ENCODE data around the gene PRKCZ.

PRKCZ gene

DNA sequence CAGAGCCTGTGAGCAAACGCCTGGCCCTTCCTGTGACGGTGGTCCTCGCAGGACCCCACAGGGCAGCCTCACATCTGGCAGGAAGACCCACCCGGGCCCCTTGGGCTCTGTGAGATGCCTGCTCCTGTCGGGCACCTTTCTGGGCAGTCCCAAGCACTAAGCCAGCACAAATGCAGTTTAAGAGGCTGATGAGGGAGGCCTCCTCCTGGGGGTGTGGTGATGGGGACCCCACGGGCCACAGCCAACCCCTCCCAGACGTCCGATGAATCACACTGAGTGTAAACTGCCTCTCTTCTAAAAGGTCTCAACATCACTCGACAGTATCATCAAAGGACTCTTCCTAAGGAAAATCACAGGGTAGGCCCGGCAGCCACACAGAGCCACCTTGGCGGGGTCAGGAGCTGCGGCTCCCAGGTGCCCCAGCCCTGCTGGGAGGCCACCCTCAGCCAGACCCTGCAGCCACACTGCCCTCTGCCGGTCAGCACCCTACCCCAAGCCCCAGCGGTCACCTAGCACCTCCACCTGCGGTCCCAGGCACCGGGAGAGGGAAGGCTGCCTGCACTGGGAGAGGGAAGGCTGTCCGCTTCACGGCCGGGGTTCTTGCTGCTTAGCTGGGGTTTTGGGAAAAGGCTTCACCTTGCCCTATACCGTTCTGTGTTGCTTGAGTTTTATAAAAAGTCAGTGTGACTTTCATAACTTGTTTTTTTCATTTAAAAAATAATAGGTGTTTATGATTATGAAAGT lies 3.9 kb upstream of the PRKCZ start:
- no peak for DNase-seq (ENCODE audit: low read depth)

GRCh38 chr1:2046953-2047748 lies 3.1 kb upstream of the PRKCZ start:
- no peak for DNase-seq (ENCODE audit: low read depth)

- DNase-seq (ENCODE audit: low read depth), result no peak
Observed at GRCh38 chr1:2047749-2048729, 2.2 kb upstream of the PRKCZ start.

- no peak for DNase-seq (ENCODE audit: low read depth)
Observed at GRCh38 chr1:2049225-2049717, 940 bp upstream of the PRKCZ start.

- no peak for DNase-seq (ENCODE audit: low read depth)
Observed at GRCh38 chr1:2050461-2050792, 216 bp downstream of the PRKCZ start.

- no peak for DNase-seq (ENCODE audit: low read depth)
Observed at GRCh38 chr1:2050793-2051682, 827 bp downstream of the PRKCZ start.

- DNase-seq (ENCODE audit: low read depth), result no peak
Observed at GRCh38 chr1:2052054-2052679, 2.0 kb downstream of the PRKCZ start.

DNA sequence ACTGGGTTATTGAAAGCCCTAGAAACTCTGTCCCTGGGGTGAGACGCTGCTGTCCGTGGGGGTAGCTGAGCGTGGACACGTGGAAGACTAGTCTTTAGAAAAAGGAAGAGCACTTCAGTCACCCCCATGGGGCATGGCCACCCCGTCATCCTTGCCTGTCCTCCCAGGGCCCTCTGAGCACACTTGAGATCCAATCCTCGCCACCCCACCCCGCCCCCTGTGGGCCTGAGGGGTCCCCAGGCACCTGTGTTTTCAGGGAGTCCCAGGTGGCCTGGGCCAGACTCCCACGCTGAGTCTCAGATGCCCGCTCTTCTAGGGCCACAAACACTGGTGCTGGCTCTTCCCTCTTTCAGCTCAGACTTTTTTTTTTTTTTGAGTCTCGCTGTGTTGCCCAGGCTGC lies 2.5 kb downstream of the PRKCZ start:
- no peak for DNase-seq (ENCODE audit: low read depth)

DNA sequence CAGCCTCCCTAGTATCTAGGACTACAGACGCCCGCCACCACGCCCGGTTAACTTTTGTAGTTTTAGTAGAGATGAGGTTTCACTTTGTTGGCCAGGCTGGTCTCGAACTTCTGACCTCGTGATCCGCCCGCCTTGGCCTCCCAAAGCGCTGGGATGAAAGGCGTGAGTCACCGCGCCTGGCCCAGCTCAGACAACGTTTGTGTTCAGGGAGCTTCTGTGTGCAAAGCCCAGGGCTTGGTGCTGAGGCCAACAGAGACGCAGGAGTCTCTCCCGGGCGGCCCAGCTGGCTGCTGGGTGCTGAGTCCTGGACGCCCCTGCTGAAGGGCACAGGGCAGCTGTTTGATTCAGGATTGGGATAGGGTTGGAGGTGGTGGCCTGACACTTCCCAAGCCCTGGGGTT lies 3.0 kb downstream of the PRKCZ start:
- DNase-seq (ENCODE audit: low read depth), result no peak

GRCh38 chr1:2053784-2054376 lies 3.7 kb downstream of the PRKCZ start:
- DNase-seq (ENCODE audit: low read depth), result no peak

GRCh38 chr1:2054560-2054959 lies 4.3 kb downstream of the PRKCZ start:
- no peak for DNase-seq (ENCODE audit: low read depth)

- no peak for DNase-seq (ENCODE audit: low read depth)
Observed at GRCh38 chr1:2055911-2056575, 5.8 kb downstream of the PRKCZ start.

DNA sequence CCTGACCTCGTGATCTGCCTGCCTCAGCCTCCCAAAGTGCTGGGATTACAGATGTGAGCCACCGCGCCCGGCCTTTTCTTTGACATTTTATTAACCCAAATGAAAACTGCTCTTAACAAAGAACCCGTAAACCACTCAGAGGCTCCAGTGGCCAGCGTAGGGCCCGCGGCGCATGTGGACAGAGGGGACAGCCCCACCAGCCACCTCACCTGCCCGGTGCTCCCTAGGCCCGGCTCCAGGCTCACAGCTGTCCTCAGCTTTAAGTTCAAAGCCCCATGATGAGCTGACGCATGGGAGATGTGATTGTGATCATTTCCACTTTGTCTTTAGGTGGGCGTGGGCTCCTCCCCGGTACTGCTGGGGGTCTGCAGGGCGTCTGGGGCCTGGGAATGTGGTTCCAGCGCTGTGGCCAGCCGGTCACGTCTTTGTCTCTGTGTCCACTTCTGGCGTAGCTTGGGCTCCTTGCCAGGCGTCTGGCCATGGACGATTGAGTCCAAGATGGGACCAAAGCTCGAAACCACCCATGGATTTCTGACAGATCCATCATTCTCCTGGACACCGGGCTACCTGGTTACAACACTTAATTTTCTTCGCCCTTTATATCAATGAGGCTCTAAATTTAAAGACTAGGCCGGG lies 6.9 kb downstream of the PRKCZ start:
- DNase-seq (ENCODE audit: low read depth), result no peak

DNA sequence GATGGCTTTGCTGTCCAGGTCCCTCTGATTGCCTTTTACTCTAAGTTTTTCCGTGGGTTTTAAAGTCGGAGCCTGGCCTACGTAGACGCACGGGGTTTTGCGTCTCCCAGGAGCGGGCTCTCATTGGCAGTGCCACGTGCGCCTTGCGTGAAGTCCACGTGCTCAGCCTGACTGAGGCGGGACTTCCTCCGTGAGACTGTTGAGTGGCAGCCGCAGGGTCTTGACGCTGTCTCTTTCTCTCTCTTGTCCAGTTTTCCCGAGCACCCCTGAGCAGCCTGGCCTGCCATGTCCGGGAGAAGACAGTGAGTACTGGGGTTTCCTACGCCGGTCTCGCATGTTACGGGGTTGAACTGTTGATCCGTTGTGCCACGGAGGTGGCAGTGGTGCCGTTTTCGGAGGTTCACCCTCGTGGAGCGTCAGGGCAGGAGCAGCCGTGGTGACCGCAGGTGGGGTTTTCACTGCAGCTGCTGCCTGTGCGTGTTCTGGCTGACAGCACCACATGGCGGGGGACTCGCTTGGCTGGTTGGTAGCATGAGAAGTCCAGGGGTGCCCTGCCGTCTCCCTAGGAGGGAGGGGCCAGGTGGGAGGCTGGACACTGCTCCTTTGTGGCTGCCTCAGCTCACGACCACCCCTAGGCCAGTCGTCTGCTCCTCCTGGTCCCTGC lies 9.2 kb downstream of the PRKCZ start:
- DNase-seq (ENCODE audit: low read depth), result no peak

DNA sequence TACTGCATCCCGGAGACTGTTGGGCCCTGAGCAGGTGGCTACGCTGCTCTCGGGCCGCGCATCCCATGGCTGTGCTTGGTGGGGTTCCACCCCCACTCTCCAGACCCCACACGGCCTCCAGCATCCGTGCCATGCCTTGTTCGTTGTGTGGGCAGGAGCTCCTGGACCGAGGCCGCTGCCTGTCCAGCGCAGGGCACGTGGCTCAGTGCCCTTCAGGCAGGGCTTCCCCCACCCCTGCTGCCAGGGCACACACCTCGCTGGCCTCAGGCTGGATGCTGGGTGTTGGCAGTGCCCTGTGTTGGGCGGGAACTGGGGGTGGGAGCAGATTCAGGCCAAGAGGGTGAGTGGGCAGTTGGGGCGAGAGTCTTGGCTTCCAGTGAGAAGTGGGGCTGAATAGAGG lies 9.9 kb downstream of the PRKCZ start:
- no peak for DNase-seq (ENCODE audit: low read depth)

DNA sequence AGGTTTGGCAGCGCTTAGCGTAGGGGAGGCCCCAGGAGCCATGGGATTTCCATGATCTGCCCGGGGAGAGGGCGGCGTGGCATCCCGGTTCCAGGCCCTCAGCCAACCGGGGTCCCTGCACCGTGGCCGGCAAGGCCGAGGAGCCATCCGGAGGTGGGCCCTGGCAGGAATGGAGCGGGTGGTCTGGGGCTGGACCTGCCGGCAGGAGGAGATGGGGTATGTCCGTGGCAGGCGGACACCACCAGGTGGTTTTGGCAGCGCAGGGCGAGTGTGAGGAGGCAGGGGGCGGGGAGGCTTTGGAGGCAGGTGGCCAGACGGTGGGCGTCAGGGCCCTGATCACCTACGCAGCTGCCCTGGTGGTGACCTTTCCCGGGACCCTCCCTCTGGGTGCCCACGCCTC lies 10.3 kb downstream of the PRKCZ start:
- DNase-seq (ENCODE audit: low read depth), result no peak

DNA sequence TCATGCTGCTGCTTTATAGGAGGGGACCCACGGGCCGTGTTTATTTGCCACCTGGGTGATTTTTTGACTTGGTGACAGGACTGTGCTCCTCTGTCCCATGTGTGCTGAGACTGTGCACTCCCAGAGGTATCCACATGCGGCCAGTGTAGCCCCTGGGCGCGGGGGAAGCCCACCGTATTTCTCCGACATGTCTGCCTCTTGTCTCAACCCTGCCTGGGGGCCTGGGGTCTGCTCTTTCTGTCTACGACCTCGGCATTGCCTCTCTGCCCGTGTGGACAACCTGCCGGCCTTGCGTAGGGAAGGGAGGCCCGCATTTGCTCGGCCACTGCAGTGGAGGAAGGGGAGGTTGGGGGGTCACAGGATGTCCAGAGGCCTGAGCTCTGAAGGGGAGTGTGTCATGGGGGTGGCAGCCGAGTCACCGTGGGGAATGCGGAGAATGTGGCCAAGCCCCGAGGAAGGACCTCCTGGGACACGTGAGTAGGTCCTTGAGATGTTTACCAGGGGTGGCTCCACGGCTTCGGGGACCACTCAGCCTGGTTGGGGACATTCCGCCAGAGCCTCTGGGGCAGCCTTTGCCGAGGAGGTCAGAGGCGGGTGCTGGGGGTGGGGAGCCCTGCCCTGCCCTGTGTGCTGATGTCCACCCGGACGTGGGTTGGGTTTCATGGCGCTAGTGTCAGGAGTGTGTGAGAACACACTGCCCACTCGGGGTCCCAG lies 11.0 kb downstream of the PRKCZ start:
- no peak for DNase-seq (ENCODE audit: low read depth)

DNA sequence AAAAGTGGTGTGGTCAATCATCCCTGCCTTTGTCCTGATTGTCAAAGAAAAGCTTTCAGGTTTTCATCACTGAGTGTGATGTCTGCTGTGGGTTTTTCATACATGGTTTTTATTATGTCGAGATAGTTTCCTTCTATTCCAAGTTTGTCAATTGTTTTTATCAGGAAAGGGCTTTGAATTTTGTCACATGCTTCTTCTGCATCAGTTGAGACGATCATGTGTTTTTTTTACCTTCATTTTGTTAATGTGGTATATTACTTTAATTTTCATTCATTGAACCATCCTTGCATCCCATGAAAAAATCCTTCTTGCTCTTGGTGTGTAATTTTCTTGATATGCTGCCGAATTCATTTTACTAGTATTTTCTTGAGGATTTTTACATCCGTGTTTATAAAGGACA lies 15.5 kb downstream of the PRKCZ start:
- no peak for DNase-seq (ENCODE audit: low read depth)
